ENCODE measurements around the gene SEPTIN2. TPM values are rescaled to one million over a fixed set of nuclear protein-coding genes. Genes with fewer than 3 reads are reported as not detected.

SEPTIN2 gene
- total RNA-seq, 1 experiment from 2014 or later: 353 TPM

- TF ChIP-seq ZNF121 (CRISPR knock-in tag; IDR thresholded peaks at IDR 0.05) (no peak), CREM (CRISPR knock-in tag; IDR thresholded peaks at IDR 0.05) (no peak), GRHL2 (CRISPR knock-in tag; IDR thresholded peaks at IDR 0.05; ENCODE audit: insufficient replicate concordance, severe bottlenecking) (no peak), ZNF671 (CRISPR knock-in tag; IDR thresholded peaks at IDR 0.05) (no peak), ZNF423 (CRISPR knock-in tag; IDR thresholded peaks at IDR 0.05) (no peak), ZBTB43 (CRISPR knock-in tag; IDR thresholded peaks at IDR 0.05) (no peak), E2F4 (CRISPR knock-in tag; IDR thresholded peaks at IDR 0.05; ENCODE audit: borderline replicate concordance, low read depth) (no peak), STAT6 (CRISPR knock-in tag; conservative IDR thresholded peaks at IDR 0.05; ENCODE audit: low read depth) (no peak), TEAD1 (CRISPR knock-in tag; IDR thresholded peaks at IDR 0.05) (no peak), TEAD4 (CRISPR knock-in tag; IDR thresholded peaks at IDR 0.05) (no peak), PRRX2 (CRISPR knock-in tag; IDR thresholded peaks at IDR 0.05) (no peak), NFYB (CRISPR knock-in tag; conservative IDR thresholded peaks at IDR 0.05; ENCODE audit: low read depth) (no peak), ZSCAN18 (CRISPR knock-in tag; IDR thresholded peaks at IDR 0.05) (no peak), E2F5 (CRISPR knock-in tag; IDR thresholded peaks at IDR 0.05) (no peak)
- ChIA-PET CTCF (interaction anchor here (1.2 kb wide), 1 partner anchor 11 kb away, joined by 3 read pairs; no protein-coding TSS in a partner anchor), POLR2A (no interaction called here)
- peaks cover 68% of the 10 kb centered on the region for H3K4me1 Mint-ChIP-seq
- H3K9me3 Mint-ChIP-seq: no peaks in the 10 kb centered on the region
- DNase-seq (ENCODE audit: low spot score) (no peak), ATAC-seq (no peak)
- H3K27me3 Mint-ChIP-seq (ENCODE audit: low read depth): no peaks in the 10 kb centered on the region
- peak overlapping the region; percentile 67 for H3K27ac Mint-ChIP-seq
- H3K36me3 Mint-ChIP-seq: peaks cover 13% of the 10 kb centered on the region
- H3K4me3 Mint-ChIP-seq: peak overlapping the region; percentile 99
Observed at GRCh38 chr2:241313543-241314095, 2.1 kb upstream of the SEPTIN2 start.

- ChIA-PET CTCF (interaction anchor here (0.9 to 1.6 kb wide), 4 partner anchors 10 to 400 kb away, joined by 3 to 4 read pairs (median 4); partner anchors contain the start of gene PASK), POLR2A (interaction anchor here (1.0 to 1.3 kb wide), 6 partner anchors 11 to 494 kb away, joined by 3 to 6 read pairs (median 4); partner anchors contain the start of genes ING5 and KIF1A)
- peak; percentile 1; the same call in 1 of the 2 replicates for ATAC-seq
- Mint-ChIP-seq H3K27ac (peak overlapping the region; percentile 90), H3K27me3 (ENCODE audit: low read depth) (no peaks in the 10 kb centered on the region), H3K9me3 (no peaks in the 10 kb centered on the region), H3K4me1 (peaks cover 65% of the 10 kb centered on the region), H3K4me3 (peak overlapping the region; percentile 99), H3K36me3 (peaks cover 13% of the 10 kb centered on the region)
- TF ChIP-seq ZBTB21 (CRISPR knock-in tag; IDR thresholded peaks at IDR 0.05; ENCODE audit: borderline replicate concordance) (0 out of 2 replicates have a peak, but pooled peaks have one; percentile 33), TEAD1 (CRISPR knock-in tag; IDR thresholded peaks at IDR 0.05) (peak; percentile 33; the same call in 1 of the 2 replicates), E2F5 (CRISPR knock-in tag; IDR thresholded peaks at IDR 0.05) (peak; percentile 85; the same call in 1 of the 2 replicates), SP1 (CRISPR knock-in tag; conservative IDR thresholded peaks at IDR 0.05) (no peak), IRF2 (CRISPR knock-in tag; IDR thresholded peaks at IDR 0.05; ENCODE audit: borderline replicate concordance, low read depth) (no peak), ZNF425 (CRISPR knock-in tag; conservative IDR thresholded peaks at IDR 0.05) (no peak), IRF1 (CRISPR knock-in tag; IDR thresholded peaks at IDR 0.05) (0 out of 2 replicates have a peak, but pooled peaks have one; percentile 9)
- DNase-seq (ENCODE audit: low spot score): no peak
Observed at GRCh38 chr2:241314226-241315092, 1.3 kb upstream of the SEPTIN2 start.
